ENCODE results near the gene ANO1. TPM values are rescaled to one million over a fixed set of nuclear protein-coding genes. Genes with fewer than 3 reads are reported as not detected.
A peak's percentile ranks its signal among the peaks of the same experiment; 100 is the strongest.

The ANO1 gene
- total and polyA plus RNA-seq, 2 of the 8 experiments (the other 6 are each of a cell fraction or from before 2014, with no cell fraction given): 4.7 to 5.0 TPM

DNA sequence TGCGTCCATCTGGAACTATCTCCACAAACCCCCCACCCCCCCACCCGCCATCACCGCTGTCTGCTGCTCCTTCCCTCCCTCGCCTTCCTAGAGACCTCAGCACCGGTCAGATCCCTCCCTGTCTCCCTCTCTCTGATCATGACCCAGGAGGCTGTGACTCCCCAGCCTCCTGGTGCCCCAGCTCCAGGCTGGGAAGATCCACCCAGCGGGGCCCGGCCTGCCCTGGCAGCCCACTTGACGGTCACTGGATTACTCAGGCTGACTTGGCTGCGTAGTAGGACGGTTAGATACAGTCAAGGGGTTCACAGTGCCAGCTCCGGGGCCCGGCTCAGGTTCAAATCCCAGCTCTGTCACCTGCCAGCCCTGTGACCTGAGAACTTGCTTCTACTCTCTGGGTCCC, 59.3 kb downstream of the ANO1 start:
- Histone ChIP-seq H3K4me2 (ENCODE audit: insufficient read depth in 1 of 2, low read depth in 2 of 2, low read length in 2 of 2) (no peak overlapping the region), H4K8ac (ENCODE audit: extremely low read depth, insufficient read depth, low read length) (no peak overlapping the region), H4K91ac (replicated peaks; ENCODE audit: insufficient read length, low read length) (peak overlapping the region; percentile 49), H2BK12ac (ENCODE audit: low read depth, low read length) (0 out of 2 replicates have a peak overlapping the region, but pooled peaks have one; percentile 39), H3K23ac (ENCODE audit: insufficient read length) (no peak overlapping the region), H3K56ac (replicated peaks; ENCODE audit: insufficient read length, low read depth, low read length) (no peak overlapping the region), H3K4me3 (ENCODE audit: extremely low read depth in 1 of 4, insufficient read depth in 2 of 4, low read depth in 3 of 4, low read length in 4 of 4) (no peak overlapping the region), H2BK15ac (ENCODE audit: low read length) (no peak overlapping the region), H3K27me3 (replicated peaks in 1 of 4; ENCODE audit: control insufficient read depth in 3 of 4, extremely low read depth in 1 of 4, insufficient read depth in 3 of 4, low read length in 3 of 4) (peaks cover 0 to 5% (median 2%) of the 10 kb centered on the region in 4 experiments; a peak in 4 of 7 replicates), H3K23me2 (ENCODE audit: low read depth, low read length) (peaks cover 4% of the 10 kb centered on the region; the same call in 1 of the 2 replicates), H3K79me2 (ENCODE audit: control insufficient read depth in 1 of 2, insufficient read depth in 2 of 2, low read length in 2 of 2) (no peaks in the 10 kb centered on the region), H3K36me3 (ENCODE audit: control insufficient read depth in 2 of 4, insufficient read depth in 4 of 4, low read length in 3 of 4) (no peaks in the 10 kb centered on the region), H2AFZ (ENCODE audit: low read length) (no peak overlapping the region), H3K79me1 (ENCODE audit: low read depth, low read length) (no peaks in the 10 kb centered on the region), H2BK20ac (ENCODE audit: low read length) (no peak overlapping the region), H3K14ac (ENCODE audit: insufficient read length) (no peak overlapping the region), H4K5ac (ENCODE audit: insufficient read length, low read depth, low read length) (no peak overlapping the region), H3K9me3 (ENCODE audit: insufficient read depth in 2 of 2, low read depth in 1 of 2, low read length in 1 of 2) (no peaks in the 10 kb centered on the region), H3K4me1 (replicated peaks in 1 of 4; ENCODE audit: control insufficient read depth in 3 of 4, insufficient read depth in 4 of 4, low read length in 3 of 4) (peaks cover 3 to 14% (median 11%) of the 10 kb centered on the region in 4 experiments), H3K18ac (ENCODE audit: extremely low read depth, low read length) (no peak overlapping the region), H2BK120ac (replicated peaks; ENCODE audit: low read depth, low read length) (no peak overlapping the region), H2AK5ac (ENCODE audit: low read depth, low read length) (0 out of 2 replicates have a peak overlapping the region, but pooled peaks have one; percentile 13), H3K9ac (replicated peaks in 1 of 4; ENCODE audit: extremely low read depth in 1 of 4, low read depth in 3 of 4, low read length in 3 of 4) (no peak overlapping the region), H3K27ac (ENCODE audit: low read depth, low read length) (no peak overlapping the region), H3K4ac (replicated peaks; ENCODE audit: insufficient read length, low read depth, low read length) (no peak overlapping the region), H2BK5ac (ENCODE audit: low read depth, low read length) (no peak overlapping the region), H4K20me1 (replicated peaks in 1 of 2; ENCODE audit: control insufficient read depth in 1 of 2, insufficient read depth in 2 of 2, low read length in 2 of 2) (no peaks in the 10 kb centered on the region)
- TF ChIP-seq CBX8 (IDR thresholded peaks at IDR 0.05; ENCODE audit: borderline replicate concordance, low read depth, low read length) (no peak), BCL11A (IDR thresholded peaks at IDR 0.05; ENCODE audit: low read depth in 2 of 2, low read length in 2 of 2) (no peak), CBX5 (IDR thresholded peaks at IDR 0.05; ENCODE audit: low read depth, low read length) (no peak), KDM4A (IDR thresholded peaks at IDR 0.05; ENCODE audit: low read depth, low read length, severe bottlenecking) (no peak), CREB1 (IDR thresholded peaks at IDR 0.05) (no peak), BACH1 (IDR thresholded peaks at IDR 0.05; ENCODE audit: low read length) (no peak), SIX5 (IDR thresholded peaks at IDR 0.05; ENCODE audit: low read depth, low read length) (no peak), POLR2A (IDR thresholded peaks at IDR 0.05; ENCODE audit: control extremely low read depth in 1 of 2, low read depth in 2 of 2, low read length in 2 of 2) (no peak), TBP (IDR thresholded peaks at IDR 0.05; ENCODE audit: low read depth, low read length) (no peak), TAF1 (IDR thresholded peaks at IDR 0.05; ENCODE audit: low read depth, low read length) (no peak), TEAD4 (IDR thresholded peaks at IDR 0.05; ENCODE audit: low read depth, low read length) (no peak), PHF8 (conservative IDR thresholded peaks at IDR 0.05; ENCODE audit: low read depth, low read length) (no peak)
- TF ChIP-seq, protein P1, sequence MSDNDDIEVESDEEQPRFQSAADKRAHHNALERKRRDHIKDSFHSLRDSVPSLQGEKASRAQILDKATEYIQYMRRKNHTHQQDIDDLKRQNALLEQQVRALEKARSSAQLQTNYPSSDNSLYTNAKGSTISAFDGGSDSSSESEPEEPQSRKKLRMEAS (IDR thresholded peaks at IDR 0.05): no peak
- TF ChIP-seq, protein P2, sequence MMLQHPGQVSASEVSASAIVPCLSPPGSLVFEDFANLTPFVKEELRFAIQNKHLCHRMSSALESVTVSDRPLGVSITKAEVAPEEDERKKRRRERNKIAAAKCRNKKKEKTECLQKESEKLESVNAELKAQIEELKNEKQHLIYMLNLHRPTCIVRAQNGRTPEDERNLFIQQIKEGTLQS (IDR thresholded peaks at IDR 0.05; ENCODE audit: insufficient read depth, low read depth, low read length): no peak
- WGBS, 2 experiments (ENCODE audit: extremely low coverage in 1 of 2, insufficient coverage in 1 of 2, insufficient read length in 1 of 2, insufficient replicate concordance in 2 of 2, low coverage in 1 of 2, low lambda C conversion rate in 2 of 2, missing lambda C conversion rate in 1 of 2): 91% methylated on average over 8 of the region's 12 CpGs; no CpG with 5 or more reads in 1 of the 2 experiments
- ChIA-PET POLR2A (ENCODE audit: partially characterized antibody) (interaction anchor here (1.2 kb wide), 1 partner anchor 9 kb away, joined by 3 read pairs; no protein-coding TSS in a partner anchor), CTCF (ENCODE audit: partially characterized antibody) (interaction anchor here (0.8 to 4.1 kb wide), 14 partner anchors 9 to 223 kb away, joined by 3 to 23 read pairs (median 4); partner anchors contain the start of gene PPFIA1)
- FAIRE-seq (no peak), DNase-seq (ENCODE audit: low read depth in 1 of 2, low spot score in 2 of 2) (no peak)
